NCI-H526 (cell line): ENCODE results near the gene GRM7.

Experiments used
- DNase-seq, 2 experiments: peaks; one replicate each; lab custom pipeline; 2025; lab: John Stamatoyannopoulos, UW

Gene GRM7

GRCh38 chr3:7720649-7721297 is 859.9 kb downstream of the GRM7 start:
- DNase-seq: no peak

GRCh38 chr3:7721869-7722268 is 861.0 kb downstream of the GRM7 start:
- no peak for DNase-seq

GRCh38 chr3:7728566-7729519 is 867.9 kb downstream of the GRM7 start:
- DNase-seq: peak; percentile 53 to 54

GRCh38 chr3:7733933-7734332 is 873.0 kb downstream of the GRM7 start:
- DNase-seq: no peak

- no peak for DNase-seq
Measured at GRCh38 chr3:7734456-7734855, 873.5 kb downstream of the GRM7 start.

- DNase-seq: no peak
Measured at GRCh38 chr3:7737263-7737662, 876.3 kb downstream of the GRM7 start.

GRCh38 chr3:7739754-7740153 is 878.8 kb downstream of the GRM7 start:
- DNase-seq: no peak

- DNase-seq: no peak
Measured at GRCh38 chr3:7740458-7740857, 879.5 kb downstream of the GRM7 start.

GRCh38 chr3:7744850-7745249 is 883.9 kb downstream of the GRM7 start:
- DNase-seq: no peak

- no peak for DNase-seq
Measured at GRCh38 chr3:7745711-7746110, 884.8 kb downstream of the GRM7 start.

GRCh38 chr3:7749931-7750695 is 889.2 kb downstream of the GRM7 start:
- no peak for DNase-seq

- no peak for DNase-seq
Measured at GRCh38 chr3:7752005-7752404, 891.1 kb downstream of the GRM7 start.

- no peak for DNase-seq
Measured at GRCh38 chr3:7754653-7755441, 893.9 kb downstream of the GRM7 start.

GRCh38 chr3:7759630-7760029 is 898.7 kb downstream of the GRM7 start:
- DNase-seq: no peak

GRCh38 chr3:7760718-7761117 is 899.8 kb downstream of the GRM7 start:
- DNase-seq: no peak

- no peak for DNase-seq
Measured at GRCh38 chr3:7764115-7764514, 903.2 kb downstream of the GRM7 start.

GRCh38 chr3:7766530-7766929 is 905.6 kb downstream of the GRM7 start:
- no peak for DNase-seq

GRCh38 chr3:7779331-7779730 is 918.4 kb downstream of the GRM7 start:
- DNase-seq: no peak

- DNase-seq: no peak
Measured at GRCh38 chr3:7781395-7781794, 920.5 kb downstream of the GRM7 start.

- peak in 1 of 2 experiments; percentile 14 for DNase-seq
Measured at GRCh38 chr3:7787871-7788828, 927.2 kb downstream of the GRM7 start.

GRCh38 chr3:7788881-7789280 is 928.0 kb downstream of the GRM7 start:
- no peak for DNase-seq
